ENCODE data around the gene STEAP4.
"Not testable (repeated sequence)": the region's sequence is repeated elsewhere in the genome, so short reads cannot be mapped to it uniquely, and the experiment has no call there.

The STEAP4 gene

GRCh38 chr7:88269586-88269985 is 37.1 kb downstream of the STEAP4 start:
- in situ Hi-C loops (cut with HindIII; ENCODE audit: low sequenced_read_pairs) = no loop called here
- DNase-seq (ENCODE audit: low read depth) = no peak
- no peak for TF ChIP-seq CTCF (IDR thresholded peaks at IDR 0.05; ENCODE audit: low read depth, low read length, missing control alignments)
- no peak overlapping the region for H3K4me3 ChIP-seq (ENCODE audit: low read depth, low read length)

GRCh38 chr7:88268858-88269257 is 37.8 kb downstream of the STEAP4 start:
- no peak for TF ChIP-seq CTCF (IDR thresholded peaks at IDR 0.05; ENCODE audit: low read depth, low read length, missing control alignments)
- H3K4me3 ChIP-seq (ENCODE audit: low read depth, low read length) = no peak overlapping the region
- no peak for DNase-seq (ENCODE audit: low read depth)
- in situ Hi-C loops (cut with HindIII; ENCODE audit: low sequenced_read_pairs) = no loop called here

- no peak for DNase-seq (ENCODE audit: low read depth)
- in situ Hi-C loops (cut with HindIII; ENCODE audit: low sequenced_read_pairs) = no loop called here
- no peak overlapping the region for H3K4me3 ChIP-seq (ENCODE audit: low read depth, low read length)
- TF ChIP-seq CTCF (IDR thresholded peaks at IDR 0.05; ENCODE audit: low read depth, low read length, missing control alignments) = no peak
Measured at GRCh38 chr7:88268051-88268450, 38.6 kb downstream of the STEAP4 start.

- no peak for DNase-seq (ENCODE audit: low read depth)
- TF ChIP-seq CTCF (IDR thresholded peaks at IDR 0.05; ENCODE audit: low read depth, low read length, missing control alignments) = no peak
- in situ Hi-C loops (cut with HindIII; ENCODE audit: low sequenced_read_pairs) = no loop called here
- H3K4me3 ChIP-seq (ENCODE audit: low read depth, low read length) = no peak overlapping the region
Measured at GRCh38 chr7:88267421-88267820, 39.3 kb downstream of the STEAP4 start.

GRCh38 chr7:88264987-88265386 is 41.7 kb downstream of the STEAP4 start:
- in situ Hi-C loops (cut with HindIII; ENCODE audit: low sequenced_read_pairs); DNase-seq (ENCODE audit: low read depth); H3K4me3 ChIP-seq (ENCODE audit: low read depth, low read length): not testable (repeated sequence)

GRCh38 chr7:88262562-88262961 is 44.1 kb downstream of the STEAP4 start:
- DNase-seq (ENCODE audit: low read depth) = no peak
- in situ Hi-C loops (cut with HindIII; ENCODE audit: low sequenced_read_pairs) = no loop called here
- no peak overlapping the region for H3K4me3 ChIP-seq (ENCODE audit: low read depth, low read length)
- TF ChIP-seq CTCF (IDR thresholded peaks at IDR 0.05; ENCODE audit: low read depth, low read length, missing control alignments) = no peak

- no peak for TF ChIP-seq CTCF (IDR thresholded peaks at IDR 0.05; ENCODE audit: low read depth, low read length, missing control alignments)
- H3K4me3 ChIP-seq (ENCODE audit: low read depth, low read length) = no peak overlapping the region
- in situ Hi-C loops (cut with HindIII; ENCODE audit: low sequenced_read_pairs) = no loop called here
- DNase-seq (ENCODE audit: low read depth) = no peak
Measured at GRCh38 chr7:88260719-88261118, 46.0 kb downstream of the STEAP4 start.
